Neuronal stem cell (in vitro differentiated cells): Measurements from ENCODE around the gene ACBD3.
A peak's percentile ranks its signal among the peaks of the same experiment; 100 is the strongest.
"Not testable (repeated sequence)": the region's sequence is repeated elsewhere in the genome, so short reads cannot be mapped to it uniquely, and the experiment has no call there.

ENCODE experiments used
- DNase-seq: peaks from one replicate; pipeline ENCODE4 v3.0.0-alpha.2; 2013; ENCODE audit warnings: low spot score
- H2AFZ ChIP-seq: one replicate; pipeline ENCODE4 v1.6.1; 2013; ENCODE audit warnings: mild to moderate bottlenecking, low read length, inconsistent platforms
- H2AK5ac ChIP-seq: 2 replicates; pipeline ENCODE4 v1.6.1; 2013; ENCODE audit warnings: low read depth, mild to moderate bottlenecking, inconsistent platforms, low read length, moderate library complexity, mixed read lengths
- H2BK120ac ChIP-seq: 2 replicates; pipeline ENCODE4 v1.6.1; 2013; ENCODE audit warnings: low read depth, mild to moderate bottlenecking, inconsistent platforms, low read length, moderate library complexity, mixed read lengths
- H2BK12ac ChIP-seq: one replicate; pipeline ENCODE4 v1.6.1; 2013; ENCODE audit warnings: low read length, inconsistent platforms
- H2BK15ac ChIP-seq: 2 replicates; pipeline ENCODE4 v1.6.1; 2013; ENCODE audit warnings: mild to moderate bottlenecking, low read length, inconsistent platforms, mixed read lengths
- H2BK5ac ChIP-seq: one replicate; pipeline ENCODE4 v1.6.1; 2013; ENCODE audit warnings: inconsistent platforms, mild to moderate bottlenecking, low read length, moderate library complexity
- H3K14ac ChIP-seq: one replicate; pipeline ENCODE4 v1.6.1; 2013; ENCODE audit warnings: low read length, inconsistent platforms
- H3K18ac ChIP-seq: 2 replicates; pipeline ENCODE4 v1.6.1; 2013; ENCODE audit warnings: low read length, inconsistent platforms
- H3K23ac ChIP-seq: 2 replicates; pipeline ENCODE4 v1.6.1; 2013; ENCODE audit warnings: low read depth, mild to moderate bottlenecking, mixed read lengths, low read length, inconsistent platforms; ENCODE audit not compliant: poor library complexity
- H3K27ac ChIP-seq: replicated peaks from 3 replicates; pipeline ENCODE4 v1.5.1; 2013; ENCODE audit warnings: low read length, inconsistent platforms
- H3K27me3 ChIP-seq, 3 experiments: 2 replicates each; pipeline ENCODE4 v1.6.1; 2013; ENCODE audit warnings: low read length in 3 of 3, mild to moderate bottlenecking in 2 of 3, inconsistent platforms in 1 of 3, low read depth in 1 of 3, mixed read lengths in 1 of 3, moderate library complexity in 1 of 3; ENCODE audit not compliant: control insufficient read depth in 3 of 3, insufficient read depth in 3 of 3
- H3K36me3 ChIP-seq, 2 donors: replicated peaks in 1 of 2; 2 replicates each; pipeline ENCODE4 v1.6.1; 2013; ENCODE audit warnings: low read length in 2 of 2; ENCODE audit not compliant: control insufficient read depth in 2 of 2, insufficient read depth in 2 of 2
- H3K4ac ChIP-seq: 2 replicates; pipeline ENCODE4 v1.6.1; 2013; ENCODE audit warnings: inconsistent platforms, mild to moderate bottlenecking, low read length, moderate library complexity
- H3K4me1 ChIP-seq, 2 donors: 1 replicate in 1 of 2; 2 replicates in 1 of 2; pipeline ENCODE4 v1.6.1; 2013; ENCODE audit warnings: low read length in 2 of 2, low read depth in 1 of 2; ENCODE audit not compliant: control insufficient read depth in 2 of 2, insufficient read depth in 1 of 2
- H3K4me2 ChIP-seq: one replicate; pipeline ENCODE4 v1.6.1; 2013; ENCODE audit warnings: mild to moderate bottlenecking, low read length, inconsistent platforms; ENCODE audit not compliant: insufficient read depth, poor library complexity, severe bottlenecking
- H3K4me3 ChIP-seq, 2 donors: 2 replicates each; pipeline ENCODE4 v1.5.1; 2013; ENCODE audit warnings: low read length in 2 of 2, mild to moderate bottlenecking in 2 of 2, inconsistent platforms in 1 of 2, moderate library complexity in 1 of 2
- H3K79me1 ChIP-seq: one replicate; pipeline ENCODE4 v1.6.1; 2013; ENCODE audit warnings: low read depth, mild to moderate bottlenecking, inconsistent platforms, low read length, moderate library complexity
- H3K9ac ChIP-seq: one replicate; pipeline ENCODE4 v1.6.1; 2013; ENCODE audit warnings: mild to moderate bottlenecking, low read depth, low read length, inconsistent platforms; ENCODE audit not compliant: poor library complexity
- H3K9me3 ChIP-seq, 2 donors: replicated peaks in 1 of 2; 2 replicates each; pipeline versions ENCODE3 to v1.6.1; 2013; ENCODE audit warnings: low read length in 2 of 2, mild to moderate bottlenecking in 2 of 2, inconsistent platforms in 1 of 2, low read depth in 1 of 2, mixed read lengths in 1 of 2, moderate library complexity in 1 of 2; ENCODE audit not compliant: control insufficient read depth in 2 of 2, insufficient read depth in 1 of 2
- H4K8ac ChIP-seq: one replicate; pipeline ENCODE4 v1.6.1; 2013; ENCODE audit warnings: low read depth, mild to moderate bottlenecking, inconsistent platforms, low read length, moderate library complexity
- H4K91ac ChIP-seq: one replicate; pipeline ENCODE4 v1.6.1; 2013; ENCODE audit warnings: low read length, low read depth, mild to moderate bottlenecking, inconsistent platforms; ENCODE audit not compliant: poor library complexity
- WGBS, 2 donors: extraction: QIAGEN DNeasy Blood & Tissue Kit; methylation state at CpG; one replicate each; pipeline ENCODE4 v1.1.7; 2013; ENCODE audit warnings: missing lambda C conversion rate in 2 of 2, mixed read lengths in 1 of 2; ENCODE audit not compliant: insufficient read length in 2 of 2, insufficient replicate concordance in 1 of 2; ENCODE audit errors: extremely low coverage in 2 of 2; 5-methylcytosine and 5-hydroxymethylcytosine counted together

The ACBD3 gene

DNA sequence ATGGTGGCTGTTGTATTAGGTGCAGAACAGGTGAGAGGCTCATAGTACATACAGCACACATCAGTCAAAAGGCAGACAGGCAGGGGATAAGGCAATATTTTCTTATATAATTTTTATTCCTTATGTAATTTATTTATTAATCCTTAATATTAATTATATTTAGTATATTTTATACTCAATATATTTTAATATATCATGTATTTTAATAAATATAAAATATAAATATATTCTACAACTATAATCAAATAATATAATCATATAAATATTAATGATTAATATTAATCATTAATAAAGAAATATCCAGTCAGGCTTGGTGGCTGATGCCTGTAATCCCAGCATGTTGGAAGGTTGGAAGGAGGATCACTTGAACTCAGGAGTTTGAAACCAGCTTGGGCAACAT lies 17.7 kb upstream of the ACBD3 start:
- H3K18ac ChIP-seq: no peak overlapping the region
- H3K4me3 ChIP-seq: no peak overlapping the region
- H2AFZ ChIP-seq: no peak overlapping the region
- H3K4me1 ChIP-seq: no peaks in the 10 kb centered on the region
- no peak overlapping the region for H3K4me2 ChIP-seq
- H2BK12ac ChIP-seq: no peak overlapping the region
- H2BK5ac ChIP-seq: no peak overlapping the region
- no peak overlapping the region for H3K23ac ChIP-seq
- H3K14ac ChIP-seq: no peak overlapping the region
- no peaks in the 10 kb centered on the region for H3K36me3 ChIP-seq
- no peaks in the 10 kb centered on the region for H3K9me3 ChIP-seq
- no peak overlapping the region for H3K27ac ChIP-seq
- no peak overlapping the region for H2BK120ac ChIP-seq
- H3K79me1 ChIP-seq: no peaks in the 10 kb centered on the region
- no peak overlapping the region for H2AK5ac ChIP-seq
- H3K27me3 ChIP-seq: peaks cover 0 to 7% (median 0%) of the 10 kb centered on the region in 3 experiments
- no peak overlapping the region for H4K8ac ChIP-seq
- H3K4ac ChIP-seq: no peak overlapping the region
- no peak overlapping the region for H3K9ac ChIP-seq
- no peak overlapping the region for H2BK15ac ChIP-seq
- no peak for DNase-seq
- H4K91ac ChIP-seq: no peak overlapping the region

DNA sequence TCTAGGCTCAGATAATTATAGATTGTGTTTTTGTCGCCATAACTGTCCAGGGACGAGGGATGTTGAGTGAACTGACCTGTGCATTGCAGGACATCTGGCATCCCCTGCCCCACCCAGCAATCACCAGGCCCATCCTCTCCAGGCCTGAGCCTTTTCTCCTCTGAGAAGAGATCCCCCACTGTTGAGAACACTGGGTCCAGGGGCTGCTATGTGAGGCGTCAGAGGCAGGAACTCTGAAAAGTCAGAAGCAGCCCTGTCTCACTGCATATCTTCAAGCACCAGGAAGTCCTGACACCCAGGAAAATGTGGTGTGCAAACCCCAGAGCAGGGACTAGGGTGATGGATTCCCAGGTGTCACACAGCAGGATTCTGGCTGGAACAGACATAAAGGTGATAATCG lies 17.1 kb upstream of the ACBD3 start:
- no peaks in the 10 kb centered on the region for H3K4me1 ChIP-seq
- H2AFZ ChIP-seq: no peak overlapping the region
- H2BK5ac ChIP-seq: no peak overlapping the region
- H3K14ac ChIP-seq: no peak overlapping the region
- H3K9ac ChIP-seq: peak overlapping the region; percentile 45
- no peak overlapping the region for H2AK5ac ChIP-seq
- no peak overlapping the region for H3K18ac ChIP-seq
- H4K8ac ChIP-seq: no peak overlapping the region
- no peak overlapping the region for H2BK12ac ChIP-seq
- no peaks in the 10 kb centered on the region for H3K36me3 ChIP-seq
- no peak overlapping the region for H3K23ac ChIP-seq
- no peak overlapping the region for H2BK120ac ChIP-seq
- no peak overlapping the region for H2BK15ac ChIP-seq
- no peaks in the 10 kb centered on the region for H3K79me1 ChIP-seq
- H4K91ac ChIP-seq: no peak overlapping the region
- H3K4me3 ChIP-seq: no peak overlapping the region
- H3K27me3 ChIP-seq: peaks cover 0 to 3% (median 0%) of the 10 kb centered on the region in 3 experiments
- no peak for DNase-seq
- no peak overlapping the region for H3K27ac ChIP-seq
- no peak overlapping the region for H3K4ac ChIP-seq
- no CpG with 5 or more reads among the region's 4 CpGs for WGBS, 2 donors
- H3K9me3 ChIP-seq: no peaks in the 10 kb centered on the region
- H3K4me2 ChIP-seq: no peak overlapping the region

DNA sequence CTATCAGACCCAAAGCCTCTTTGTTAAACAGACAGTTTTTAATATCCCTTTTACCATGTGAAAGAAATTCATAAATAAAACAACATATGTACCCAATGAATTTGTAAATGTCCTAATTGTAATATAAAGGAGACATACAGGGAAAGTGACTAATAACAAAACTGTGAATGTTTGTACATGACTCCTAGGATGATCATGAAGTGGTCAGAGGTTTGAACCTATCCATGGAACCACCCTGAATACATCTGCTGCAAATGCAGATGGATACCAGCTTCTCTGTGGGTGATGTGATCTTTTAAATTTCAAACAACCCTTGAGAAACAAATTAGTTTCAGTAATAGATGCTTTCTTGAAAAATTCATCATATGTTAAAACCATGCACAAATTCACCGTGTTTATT lies 16.7 kb upstream of the ACBD3 start:
- H3K4me2 ChIP-seq: no peak overlapping the region
- no peak overlapping the region for H3K4me3 ChIP-seq
- no peaks in the 10 kb centered on the region for H3K79me1 ChIP-seq
- WGBS, 2 donors: no CpG with 5 or more reads among the region's 1 CpG
- no peaks in the 10 kb centered on the region for H3K9me3 ChIP-seq
- H2BK120ac ChIP-seq: no peak overlapping the region
- no peak overlapping the region for H3K23ac ChIP-seq
- H3K4me1 ChIP-seq: no peaks in the 10 kb centered on the region
- H2BK12ac ChIP-seq: no peak overlapping the region
- no peak overlapping the region for H4K8ac ChIP-seq
- H3K18ac ChIP-seq: no peak overlapping the region
- no peaks in the 10 kb centered on the region for H3K27me3 ChIP-seq
- H3K9ac ChIP-seq: no peak overlapping the region
- no peak overlapping the region for H2AK5ac ChIP-seq
- H4K91ac ChIP-seq: no peak overlapping the region
- no peak overlapping the region for H3K4ac ChIP-seq
- H2BK5ac ChIP-seq: no peak overlapping the region
- H2BK15ac ChIP-seq: no peak overlapping the region
- H3K27ac ChIP-seq: no peak overlapping the region
- H3K14ac ChIP-seq: no peak overlapping the region
- no peak for DNase-seq
- H3K36me3 ChIP-seq: no peaks in the 10 kb centered on the region
- no peak overlapping the region for H2AFZ ChIP-seq

DNA sequence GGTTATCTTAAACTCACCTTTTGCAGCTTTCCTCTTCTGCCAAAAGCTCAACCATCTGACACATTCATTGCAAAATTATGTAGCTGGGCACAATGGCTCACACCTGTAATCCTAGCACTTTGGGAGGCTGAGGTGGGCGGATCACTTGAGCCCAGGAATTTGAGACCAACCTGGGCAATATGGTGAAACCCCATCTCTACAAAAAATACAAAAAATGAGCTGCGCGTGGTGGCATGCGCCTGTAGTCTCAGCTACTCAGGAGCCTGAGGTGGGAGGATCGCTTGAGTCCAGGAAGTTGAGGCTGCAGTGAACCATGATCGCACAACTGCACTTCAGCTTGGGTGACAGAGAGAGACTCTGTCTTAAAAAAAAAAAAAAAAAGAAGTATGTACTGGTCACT lies 16.1 kb upstream of the ACBD3 start:
- H2AK5ac ChIP-seq, H3K9me3 ChIP-seq, H3K27ac ChIP-seq, H3K18ac ChIP-seq, DNase-seq, H3K4me3 ChIP-seq, H2BK5ac ChIP-seq, H3K23ac ChIP-seq, H3K4me1 ChIP-seq, H3K36me3 ChIP-seq, H2BK12ac ChIP-seq, H4K8ac ChIP-seq, H3K14ac ChIP-seq, H2BK120ac ChIP-seq, H3K79me1 ChIP-seq, H4K91ac ChIP-seq, H2BK15ac ChIP-seq, H3K27me3 ChIP-seq, H3K9ac ChIP-seq, H3K4ac ChIP-seq, H3K4me2 ChIP-seq, H2AFZ ChIP-seq: not testable (repeated sequence)
- WGBS, 2 donors: no CpG with 5 or more reads among the region's 6 CpGs
